ENCODE data around the gene HPCAL1. TPM values are rescaled to one million over a fixed set of nuclear protein-coding genes. Genes with fewer than 3 reads are reported as not detected.

Gene HPCAL1
- total RNA-seq, 1 donor from 2014 or later, result 12.3 TPM

- peaks cover 23% of the 10 kb centered on the region for H3K79me2 ChIP-seq (ENCODE audit: insufficient read depth, low read length)
- Mint-ChIP-seq H3K4me3 (ENCODE audit: unreplicated experiment) (no peak overlapping the region), H3K9me3 (ENCODE audit: unreplicated experiment) (no peaks in the 10 kb centered on the region), H3K27me3 (ENCODE audit: low read depth, unreplicated experiment) (peaks cover 16% of the 10 kb centered on the region), H3K27ac (ENCODE audit: unreplicated experiment) (no peak overlapping the region), H3K36me3 (ENCODE audit: low read depth, unreplicated experiment) (peaks cover 7% of the 10 kb centered on the region), H3K4me1 (ENCODE audit: low read depth, unreplicated experiment) (peaks cover 17% of the 10 kb centered on the region)
- no peak overlapping the region for H3K4me2 ChIP-seq (ENCODE audit: low read length)
- FAIRE-seq (no peak), DNase-seq (ENCODE audit: low read depth) (no peak)
- H3K9ac ChIP-seq (ENCODE audit: low read length), result no peak overlapping the region
- peaks cover 6% of the 10 kb centered on the region for H3K4me1 ChIP-seq (ENCODE audit: insufficient read depth, low read length)
- TF ChIP-seq CTCF (IDR thresholded peaks at IDR 0.05; ENCODE audit: insufficient read depth, low read depth, low read length) (no peak), EZH2 (IDR thresholded peaks at IDR 0.05; ENCODE audit: insufficient read depth, low read length) (no peak)
- no peaks in the 10 kb centered on the region for H3K27me3 ChIP-seq (ENCODE audit: insufficient read depth, low read length)
- no peaks in the 10 kb centered on the region for H3K36me3 ChIP-seq (ENCODE audit: insufficient read depth, low read length)
- no peak overlapping the region for H3K4me3 ChIP-seq (ENCODE audit: insufficient read depth, low read depth, low read length)
- no peak overlapping the region for H2AFZ ChIP-seq (ENCODE audit: low read depth, low read length)
- no peak overlapping the region for H3K27ac ChIP-seq (ENCODE audit: low read depth, low read length)
- H4K20me1 ChIP-seq (ENCODE audit: insufficient read depth, low read length), result peaks cover 25% of the 10 kb centered on the region
- no peaks in the 10 kb centered on the region for H3K9me3 ChIP-seq (ENCODE audit: insufficient read depth, low read depth, low read length)
Observed at GRCh38 chr2:10356439-10356811, 53.7 kb downstream of the HPCAL1 start.

GRCh38 chr2:10357193-10358169 lies 54.8 kb downstream of the HPCAL1 start:
- TF ChIP-seq CTCF (IDR thresholded peaks at IDR 0.05; ENCODE audit: insufficient read depth, low read depth, low read length) (no peak), EZH2 (IDR thresholded peaks at IDR 0.05; ENCODE audit: insufficient read depth, low read length) (no peak)
- Histone ChIP-seq H3K9me3 (ENCODE audit: insufficient read depth, low read depth, low read length) (no peaks in the 10 kb centered on the region), H3K36me3 (ENCODE audit: insufficient read depth, low read length) (no peaks in the 10 kb centered on the region), H3K27me3 (ENCODE audit: insufficient read depth, low read length) (no peaks in the 10 kb centered on the region), H3K4me1 (ENCODE audit: insufficient read depth, low read length) (peaks cover 7% of the 10 kb centered on the region), H3K27ac (ENCODE audit: low read depth, low read length) (no peak overlapping the region), H3K9ac (ENCODE audit: low read length) (no peak overlapping the region), H2AFZ (ENCODE audit: low read depth, low read length) (no peak overlapping the region), H3K4me3 (ENCODE audit: insufficient read depth, low read depth, low read length) (no peak overlapping the region), H3K4me2 (ENCODE audit: low read length) (no peak overlapping the region), H3K79me2 (ENCODE audit: insufficient read depth, low read length) (peaks cover 23% of the 10 kb centered on the region), H4K20me1 (ENCODE audit: insufficient read depth, low read length) (peaks cover 33% of the 10 kb centered on the region)
- no peak overlapping the region for H3K27ac Mint-ChIP-seq (ENCODE audit: unreplicated experiment)
- H3K4me1 Mint-ChIP-seq (ENCODE audit: low read depth, unreplicated experiment), result peaks cover 17% of the 10 kb centered on the region
- no peak for FAIRE-seq
- no peak for DNase-seq (ENCODE audit: low read depth)
- peaks cover 7% of the 10 kb centered on the region for H3K36me3 Mint-ChIP-seq (ENCODE audit: low read depth, unreplicated experiment)
- no peak overlapping the region for H3K4me3 Mint-ChIP-seq (ENCODE audit: unreplicated experiment)
- no peaks in the 10 kb centered on the region for H3K9me3 Mint-ChIP-seq (ENCODE audit: unreplicated experiment)
- peaks cover 16% of the 10 kb centered on the region for H3K27me3 Mint-ChIP-seq (ENCODE audit: low read depth, unreplicated experiment)

GRCh38 chr2:10359246-10359645 lies 56.5 kb downstream of the HPCAL1 start:
- Histone ChIP-seq H3K36me3 (ENCODE audit: insufficient read depth, low read length) (no peaks in the 10 kb centered on the region), H3K27me3 (ENCODE audit: insufficient read depth, low read length) (no peaks in the 10 kb centered on the region), H3K4me2 (ENCODE audit: low read length) (no peak overlapping the region), H3K27ac (ENCODE audit: low read depth, low read length) (no peak overlapping the region), H3K79me2 (ENCODE audit: insufficient read depth, low read length) (peaks cover 13% of the 10 kb centered on the region), H3K9me3 (ENCODE audit: insufficient read depth, low read depth, low read length) (no peaks in the 10 kb centered on the region), H2AFZ (ENCODE audit: low read depth, low read length) (no peak overlapping the region), H4K20me1 (ENCODE audit: insufficient read depth, low read length) (peaks cover 39% of the 10 kb centered on the region), H3K4me3 (ENCODE audit: insufficient read depth, low read depth, low read length) (no peak overlapping the region), H3K4me1 (ENCODE audit: insufficient read depth, low read length) (peaks cover 7% of the 10 kb centered on the region), H3K9ac (ENCODE audit: low read length) (no peak overlapping the region)
- Mint-ChIP-seq H3K27me3 (ENCODE audit: low read depth, unreplicated experiment) (peaks cover 16% of the 10 kb centered on the region), H3K27ac (ENCODE audit: unreplicated experiment) (no peak overlapping the region), H3K4me3 (ENCODE audit: unreplicated experiment) (no peak overlapping the region), H3K9me3 (ENCODE audit: unreplicated experiment) (no peaks in the 10 kb centered on the region), H3K36me3 (ENCODE audit: low read depth, unreplicated experiment) (peaks cover 4% of the 10 kb centered on the region), H3K4me1 (ENCODE audit: low read depth, unreplicated experiment) (peaks cover 13% of the 10 kb centered on the region)
- DNase-seq (ENCODE audit: low read depth), result no peak
- no peak for FAIRE-seq
- TF ChIP-seq CTCF (IDR thresholded peaks at IDR 0.05; ENCODE audit: insufficient read depth, low read depth, low read length), result no peak
- TF ChIP-seq EZH2 (IDR thresholded peaks at IDR 0.05; ENCODE audit: insufficient read depth, low read length), result no peak
